Renal cortex interstitium (tissue), 11 donors: ENCODE results near the gene MYRIP. TPM values are rescaled to one million over a fixed set of nuclear protein-coding genes. Genes with fewer than 3 reads are reported as not detected.
A peak's percentile ranks its signal among the peaks of the same experiment; 100 is the strongest.
"Not testable (repeated sequence)": the region's sequence is repeated elsewhere in the genome, so short reads cannot be mapped to it uniquely, and the experiment has no call there.

Experiments
- DNase-seq, 11 donors: peaks; one replicate each; pipeline ENCODE4 v3.0.0-alpha.2; 2013; ENCODE audit warnings: low read depth in 9 of 11, low spot score in 4 of 11; ENCODE audit errors: extremely low read depth in 1 of 11
- polyA plus RNA-seq, 3 donors: library from polyadenylated mRNA; unstranded; fragments of 120-200 nt; gene quantifications; one replicate each; pipeline ENCODE4 v1.2.1, GENCODE V29; 2013; ENCODE audit not compliant: insufficient read length in 3 of 3

MYRIP gene
- polyA plus RNA-seq, 3 donors, result 1.9 to 2.3 (median 2.0) TPM

GRCh38 chr3:40008796-40009195, 199.4 kb downstream of the MYRIP start:
- no peak for DNase-seq

GRCh38 chr3:40009991-40010390, 200.6 kb downstream of the MYRIP start:
- DNase-seq, result no peak

DNA sequence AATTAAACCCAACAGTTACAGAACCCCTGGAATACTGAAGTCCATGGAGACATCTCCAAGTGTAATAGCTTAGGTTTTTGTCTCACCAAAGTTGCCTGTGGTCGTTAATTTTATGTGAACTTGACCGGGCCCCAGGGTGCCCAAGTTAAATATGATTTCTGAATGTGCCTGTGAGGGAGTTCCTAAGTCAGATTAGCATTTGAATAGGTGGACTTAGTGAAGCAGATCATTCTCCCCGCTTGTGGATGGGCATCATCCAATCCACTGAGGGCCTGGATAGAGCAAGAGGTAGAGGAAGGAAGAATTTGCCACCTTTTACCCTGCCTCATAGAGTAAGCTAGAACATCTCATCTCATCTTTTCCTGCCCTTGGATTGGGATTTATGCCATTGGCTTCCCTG, 203.0 kb downstream of the MYRIP start:
- no peak for DNase-seq

DNA sequence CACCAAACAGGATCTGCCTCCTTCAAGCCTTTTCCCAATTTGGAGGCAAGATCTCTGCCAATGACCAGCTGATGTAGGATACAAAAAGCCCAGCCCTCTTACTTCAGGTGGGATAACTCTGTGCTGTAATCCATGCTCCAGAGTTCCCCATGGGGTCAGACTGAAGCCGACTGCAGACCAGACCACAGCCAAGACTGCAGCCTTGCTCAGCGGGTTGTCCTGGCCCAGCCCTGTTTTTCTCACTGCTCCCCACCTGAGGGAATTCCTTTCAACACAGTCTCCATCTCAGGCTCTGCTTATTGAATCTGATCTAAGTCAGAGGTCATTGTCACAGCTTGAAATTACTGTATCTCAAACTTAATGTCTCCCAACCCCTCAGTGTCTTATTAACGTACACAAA, 207.0 kb downstream of the MYRIP start:
- no peak for DNase-seq

DNA sequence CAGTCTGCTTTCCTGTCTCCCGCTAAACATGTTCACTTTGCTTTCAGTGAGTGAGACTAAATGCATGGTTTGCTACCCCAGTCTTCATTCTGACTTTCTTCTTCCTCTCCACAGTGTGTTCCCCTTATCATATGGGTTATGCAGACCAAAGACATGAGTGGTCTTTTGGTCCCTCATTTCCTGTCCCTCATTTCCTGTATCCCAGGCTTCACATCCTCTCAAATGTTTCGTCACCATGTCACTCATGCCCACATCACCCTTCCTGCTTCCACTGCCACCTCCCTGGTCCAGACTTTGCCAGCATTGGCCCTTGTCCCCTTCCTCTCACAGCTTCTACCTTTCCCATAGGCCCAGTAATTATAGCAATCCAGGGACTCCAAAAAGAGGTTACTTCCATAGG, 209.0 kb downstream of the MYRIP start:
- DNase-seq, result no peak

DNA sequence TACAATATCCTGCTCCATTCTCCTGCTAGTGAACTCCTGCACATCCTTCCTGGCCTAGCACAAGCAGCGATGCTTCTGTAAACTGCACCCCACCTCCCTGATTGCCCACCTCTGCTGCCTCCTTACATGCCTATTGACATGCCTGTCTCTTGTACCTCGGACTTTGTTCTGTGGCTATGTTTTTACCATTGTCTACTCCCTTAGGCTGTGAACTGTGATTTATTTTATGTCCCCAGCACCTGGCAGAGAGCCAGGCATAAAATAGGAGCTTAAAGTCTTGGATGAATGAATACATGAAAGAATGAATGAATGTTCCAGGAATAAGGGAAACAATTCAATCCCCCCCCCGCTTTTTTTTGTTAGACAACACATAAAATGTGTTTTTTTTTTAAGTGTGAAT, 210.0 kb downstream of the MYRIP start:
- DNase-seq, result peak in 10 of 11 donors; percentile 15 to 57 (median 25)

GRCh38 chr3:40020689-40021088, 211.3 kb downstream of the MYRIP start:
- DNase-seq, result no peak

DNA sequence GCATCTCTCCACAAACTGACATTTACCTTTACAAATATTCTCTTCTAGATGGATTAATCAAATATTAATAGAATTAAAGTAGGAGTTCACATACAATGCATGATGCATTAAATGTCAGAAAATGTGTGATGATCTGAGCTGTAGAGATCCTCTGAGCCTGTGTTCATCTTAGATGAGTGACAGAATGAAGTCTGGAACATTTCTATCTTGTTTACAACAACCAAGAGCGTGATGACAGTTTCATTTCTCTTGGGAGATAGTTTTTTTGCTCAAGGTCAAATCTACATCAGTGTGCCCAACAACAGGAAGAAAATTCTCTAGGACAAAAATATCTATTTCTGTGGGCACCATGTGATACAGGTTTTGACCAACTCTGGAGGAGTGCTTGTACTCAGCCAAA, 211.9 kb downstream of the MYRIP start:
- DNase-seq, result no peak

- DNase-seq, result no peak
Measured at GRCh38 chr3:40022297-40022827, 213.0 kb downstream of the MYRIP start.

DNA sequence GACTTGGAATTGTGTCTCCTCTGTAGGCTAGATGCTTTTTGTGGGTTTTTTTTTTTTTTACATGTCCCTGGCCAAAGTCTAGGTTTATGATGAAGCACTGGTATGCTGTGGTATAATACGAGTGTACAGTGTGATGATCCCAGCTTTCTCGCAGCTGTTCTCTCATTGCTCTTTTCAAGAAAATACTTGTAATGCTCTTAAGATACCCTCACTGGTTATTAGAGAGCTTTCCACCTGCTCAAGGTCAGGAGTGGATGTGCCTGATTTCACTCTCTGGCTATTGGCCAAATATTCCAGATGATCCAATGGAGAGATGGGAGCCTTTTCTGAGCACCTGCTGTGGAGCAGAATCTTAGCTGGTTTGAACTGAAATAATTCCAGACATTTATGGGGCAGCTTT, 215.1 kb downstream of the MYRIP start:
- no peak for DNase-seq

DNA sequence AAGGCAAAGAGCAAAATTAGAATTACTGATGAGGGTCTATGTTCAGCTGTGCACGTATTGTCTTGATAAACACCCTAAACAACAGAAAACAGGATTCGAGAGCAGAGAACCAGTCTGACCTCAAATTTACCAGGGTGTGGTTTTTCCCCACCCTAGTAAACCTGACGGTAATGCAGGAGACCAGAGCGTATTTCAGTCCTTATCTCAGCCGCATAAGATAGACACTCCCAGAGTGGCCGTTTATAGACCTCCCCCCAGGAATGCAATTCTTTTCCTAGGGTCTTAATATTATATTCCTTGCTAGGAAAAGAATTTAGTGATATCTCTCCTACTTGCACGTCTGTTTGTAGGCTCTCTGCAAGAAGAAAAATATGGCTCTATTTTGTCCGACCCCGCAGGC, 216.5 kb downstream of the MYRIP start:
- not testable (repeated sequence) for DNase-seq

DNA sequence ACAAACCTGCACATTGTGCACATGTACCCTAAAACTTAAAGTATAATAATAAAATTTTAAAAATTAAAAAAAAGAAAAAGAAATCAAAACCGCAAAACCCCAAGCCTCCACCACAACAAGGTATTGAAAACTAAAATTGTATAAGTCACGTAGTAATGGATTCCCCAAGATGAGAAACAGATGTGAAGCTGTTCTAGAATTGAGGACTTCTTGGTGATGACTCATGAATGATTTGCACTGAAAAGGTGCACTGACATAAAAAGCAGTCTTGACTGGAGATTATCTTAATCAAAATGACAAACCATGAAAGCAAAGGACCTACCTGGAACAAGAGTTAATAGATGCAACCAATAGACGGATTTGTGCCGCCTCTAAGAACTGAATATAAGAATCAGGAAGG, 225.8 kb downstream of the MYRIP start:
- no peak for DNase-seq

DNA sequence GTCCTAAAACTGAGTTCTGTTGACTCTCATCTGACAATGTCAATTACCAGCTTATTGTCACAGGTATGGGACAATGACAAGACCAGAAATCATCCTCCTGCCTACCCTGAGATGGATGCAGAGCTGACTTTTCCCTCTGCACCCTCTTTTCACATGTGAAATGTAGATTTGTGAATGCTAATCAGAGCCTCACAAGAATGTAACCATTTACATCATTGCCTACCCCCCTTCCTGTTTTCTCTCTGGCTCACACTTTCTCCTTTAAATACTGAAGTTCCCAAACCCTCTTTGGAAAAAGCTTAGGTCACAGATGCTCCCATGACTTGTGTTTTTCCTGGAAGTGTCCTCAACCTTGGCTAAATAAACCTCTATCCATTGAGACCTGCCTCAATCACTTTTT, 228.2 kb downstream of the MYRIP start:
- no peak for DNase-seq

GRCh38 chr3:40042752-40043443, 233.5 kb downstream of the MYRIP start:
- DNase-seq, result no peak

DNA sequence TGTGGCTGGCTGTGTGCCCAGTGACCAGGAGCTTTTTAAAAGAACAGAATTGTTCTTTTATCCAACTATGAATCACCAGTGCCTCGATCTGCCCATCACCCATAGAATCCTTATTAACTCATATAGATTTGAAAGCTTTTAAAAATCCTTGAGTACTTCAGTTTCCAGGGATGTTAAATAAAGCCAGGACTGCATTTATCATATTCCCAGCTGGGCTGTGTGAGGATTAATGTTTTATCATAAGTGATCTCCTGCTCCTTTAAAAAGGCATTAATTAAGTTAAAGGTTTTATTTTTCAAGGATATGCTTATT, 234.0 kb downstream of the MYRIP start:
- no peak for DNase-seq

- DNase-seq, result no peak
Measured at GRCh38 chr3:40044487-40044886, 235.1 kb downstream of the MYRIP start.

DNA sequence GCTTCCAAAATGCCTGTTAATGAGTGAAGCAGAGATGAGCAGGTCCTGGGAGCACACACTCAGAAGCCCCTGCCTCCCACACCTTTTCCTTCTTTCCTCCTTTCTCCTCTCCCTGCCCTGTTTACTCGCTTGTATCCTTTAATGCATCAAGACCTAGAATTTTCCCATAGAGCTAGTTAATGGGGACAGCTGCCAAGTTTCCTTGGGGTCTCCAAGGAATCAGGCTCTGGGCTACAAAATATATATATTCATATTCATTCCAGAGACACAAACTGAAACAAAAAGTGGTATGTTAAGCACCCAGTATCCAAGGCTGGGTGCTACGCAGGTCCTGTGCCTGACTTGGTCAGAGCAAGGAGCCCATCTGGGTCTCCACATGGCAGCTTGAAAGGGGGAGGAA, 235.6 kb downstream of the MYRIP start:
- no peak for DNase-seq

- DNase-seq, result no peak
Measured at GRCh38 chr3:40046149-40046548, 236.7 kb downstream of the MYRIP start.

DNA sequence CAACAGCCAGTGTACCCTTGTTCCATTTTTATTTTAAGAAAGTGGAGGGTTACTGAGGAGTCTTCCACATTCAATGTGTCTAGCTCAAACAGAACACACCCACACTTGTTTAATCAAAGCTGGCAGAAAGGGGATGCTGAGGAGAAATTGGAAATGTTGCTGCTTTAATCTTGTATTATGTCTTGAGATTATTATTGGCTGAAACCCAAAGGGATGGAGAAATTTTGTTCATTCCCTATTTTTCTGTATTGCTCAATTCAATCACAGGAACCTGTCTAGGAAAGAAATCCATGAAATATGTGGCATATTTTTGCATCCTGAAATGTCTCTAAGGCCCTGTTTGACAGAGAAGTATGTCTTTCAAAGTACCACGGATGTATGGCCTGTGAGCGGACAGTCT, 238.0 kb downstream of the MYRIP start:
- no peak for DNase-seq

DNA sequence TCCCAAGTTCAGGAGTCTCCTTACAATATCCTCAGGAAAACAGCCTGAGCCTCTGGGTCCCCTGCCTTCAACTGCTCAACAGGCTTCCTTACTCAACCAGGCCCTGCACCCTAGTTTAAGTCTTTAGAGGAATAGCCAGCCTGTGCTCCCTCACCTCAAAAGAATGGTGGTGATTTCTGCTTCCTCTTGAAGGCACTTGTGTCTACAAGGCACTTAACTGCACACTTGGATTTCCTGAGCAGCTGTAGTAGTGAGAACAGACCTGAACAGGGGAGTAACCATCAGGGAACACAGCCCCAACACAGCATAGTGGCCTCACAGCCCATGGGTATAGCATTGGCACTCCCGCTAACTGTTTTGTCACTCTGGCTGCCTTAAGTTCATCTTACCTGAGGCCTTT, 244.3 kb downstream of the MYRIP start:
- no peak for DNase-seq

DNA sequence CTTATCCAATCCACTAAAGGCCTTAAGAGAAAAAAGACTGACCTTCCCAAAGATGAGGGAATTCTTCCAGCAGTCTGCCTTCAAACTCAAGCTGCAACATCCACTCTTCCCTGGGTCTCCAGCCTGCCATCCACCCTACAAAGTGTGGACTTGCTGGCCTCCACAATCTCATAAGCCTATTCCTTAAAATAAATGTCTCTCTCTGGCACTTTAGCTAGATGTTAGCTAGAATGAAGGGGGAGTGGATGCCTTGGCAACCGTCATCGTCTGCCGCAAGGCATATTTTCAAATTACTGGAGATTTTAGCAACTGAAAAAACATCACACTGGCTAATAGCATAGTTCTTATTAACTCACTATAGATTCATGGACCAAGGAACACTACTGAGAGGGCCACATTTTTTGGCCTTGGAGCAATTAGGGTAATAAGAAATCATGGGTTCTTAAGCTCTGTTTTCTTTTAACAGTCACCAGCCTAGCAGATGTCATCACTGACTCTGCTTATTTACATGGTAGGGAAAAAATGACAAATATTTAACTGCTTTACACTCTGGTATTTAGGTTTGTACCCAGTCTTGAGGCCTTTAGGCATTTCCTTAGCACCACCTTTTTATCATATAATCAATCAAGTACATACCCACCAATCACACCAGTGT, 245.3 kb downstream of the MYRIP start:
- DNase-seq, result no peak
